SK-N-MC (cell line): ENCODE measurements around the gene CTCFL.

Source experiments
- DNase-seq: peaks from one replicate; pipeline ENCODE4 v3.0.0-alpha.2; 2011; ENCODE audit warnings: low read depth, low spot score
- H3K27ac ChIP-seq: fragments of 200-600 bp; sonication (generic); 2 replicates; pipeline ENCODE4 v1.5.1; 2016; ENCODE audit warnings: mixed run types
- H3K36me3 ChIP-seq: fragments of 200-600 bp; sonication (generic); 2 replicates; pipeline ENCODE4 v1.6.1; 2017; ENCODE audit warnings: antibody characterized with exemption, low read length, mixed read lengths; ENCODE audit not compliant: insufficient read depth
- H3K4me3 ChIP-seq: fragments of 200-600 bp; sonication (generic); 2 replicates; pipeline ENCODE4 v1.5.1; 2016
- H3K9ac ChIP-seq: fragments of 200-600 bp; sonication (generic); 2 replicates; pipeline ENCODE4 v1.8.0; 2017; ENCODE audit warnings: mixed run types, mixed read lengths; ENCODE audit not compliant: insufficient read length
- H3K9me3 ChIP-seq: fragments of 200-600 bp; sonication (generic); 2 replicates; pipeline ENCODE4 v1.6.1; 2017; ENCODE audit warnings: low read depth, mild to moderate bottlenecking, antibody characterized with exemption, low read length, moderate library complexity, mixed read lengths
- EZH2 ChIP-seq: fragments of 200-600 bp; sonication (generic); IDR thresholded peaks from one replicate; pipeline ENCODE4 v1.6.1; 2017; ENCODE audit warnings: antibody characterized with exemption
- FOXP2 ChIP-seq: optimal IDR thresholded peaks from 2 replicates; pipeline ENCODE3; 2011; ENCODE audit warnings: mild to moderate bottlenecking, moderate library complexity; ENCODE audit not compliant: insufficient read depth; ENCODE audit errors: extremely low read length, control extremely low read depth
- POLR2AphosphoS5 ChIP-seq: IDR thresholded peaks from 2 replicates; pipeline ENCODE4 v1.6.1; 2012; ENCODE audit warnings: mild to moderate bottlenecking, low read depth, low read length, borderline replicate concordance

CTCFL gene

DNA sequence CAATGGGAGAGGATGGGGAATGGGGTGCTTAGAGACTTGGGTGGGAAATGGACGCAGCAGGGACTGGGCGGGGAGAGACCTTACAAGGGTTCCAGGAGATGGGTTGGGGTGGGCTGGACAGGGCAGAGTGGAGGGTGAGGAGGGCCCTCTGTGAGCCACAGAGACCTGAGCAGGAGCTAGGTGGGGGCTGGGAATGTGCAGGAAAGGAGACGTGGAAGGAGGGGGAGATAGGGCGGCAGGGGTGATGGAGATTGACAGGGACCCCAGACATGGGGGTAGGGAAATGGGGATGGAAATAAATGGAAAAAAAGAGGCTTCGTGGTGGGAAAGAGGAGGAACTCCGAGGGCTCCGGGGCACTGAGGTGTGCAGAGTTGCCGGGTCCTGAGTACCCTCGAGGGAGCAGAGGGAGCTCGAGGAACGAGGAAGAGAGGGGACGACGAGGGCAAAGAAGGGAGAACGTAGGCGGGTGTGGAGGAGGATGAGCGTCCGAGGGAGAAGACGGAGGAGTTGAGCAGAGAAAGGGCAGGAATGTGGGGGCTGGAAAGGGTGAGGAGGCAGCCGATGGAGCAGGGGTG lies 2.0 kb upstream of the CTCFL start:
- H3K4me3 ChIP-seq, result no peak overlapping the region
- H3K27ac ChIP-seq, result 0 out of 2 replicates have a peak overlapping the region, but pooled peaks have one; percentile 13
- H3K36me3 ChIP-seq, result no peaks in the 10 kb centered on the region
- TF ChIP-seq EZH2 (no peak), FOXP2 (no peak), POLR2AphosphoS5 (no peak)
- no peak overlapping the region for H3K9ac ChIP-seq
- H3K9me3 ChIP-seq, result no peaks in the 10 kb centered on the region
- DNase-seq, result no peak

GRCh38 chr20:57526087-57526884 lies 1.3 kb upstream of the CTCFL start:
- Histone ChIP-seq H3K9me3 (no peaks in the 10 kb centered on the region), H3K36me3 (no peaks in the 10 kb centered on the region), H3K9ac (no peak overlapping the region), H3K4me3 (peak overlapping the region; percentile 14; the same call in 1 of the 2 replicates), H3K27ac (0 out of 2 replicates have a peak overlapping the region, but pooled peaks have one; percentile 39)
- TF ChIP-seq FOXP2 (no peak), EZH2 (no peak), POLR2AphosphoS5 (no peak)
- peak; percentile 42 for DNase-seq

- DNase-seq, result peak; percentile 39
- no peaks in the 10 kb centered on the region for H3K36me3 ChIP-seq
- no peaks in the 10 kb centered on the region for H3K9me3 ChIP-seq
- TF ChIP-seq EZH2 (no peak), FOXP2 (no peak)
- peak overlapping the region; percentile 21; the same call in 1 of the 2 replicates for H3K4me3 ChIP-seq
- peak overlapping the region; percentile 39; the same call in 1 of the 2 replicates for H3K27ac ChIP-seq
- H3K9ac ChIP-seq, result no peak overlapping the region
Measured at GRCh38 chr20:57525328-57526086, 567 bp upstream of the CTCFL start.

DNA sequence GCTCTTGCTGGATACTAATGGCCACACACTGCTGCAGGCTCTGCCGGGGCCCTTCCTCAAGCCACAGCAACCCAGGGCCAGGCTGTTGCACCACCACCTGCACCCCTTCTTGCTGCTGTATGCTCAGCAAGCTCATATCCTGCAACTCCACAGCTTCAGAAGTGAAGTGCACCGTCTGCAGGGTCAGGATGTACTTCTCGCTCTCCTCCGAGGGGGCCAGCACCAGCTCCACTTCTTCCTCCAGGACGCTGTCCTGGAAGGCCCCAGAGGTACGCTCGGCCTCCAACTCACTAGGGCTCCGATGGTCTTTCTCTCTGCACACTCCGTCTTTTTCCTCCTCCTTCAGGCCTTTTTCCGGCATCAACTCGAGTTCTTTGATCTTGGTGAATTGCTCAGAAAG lies 1.2 kb downstream of the CTCFL start:
- Histone ChIP-seq H3K9ac (peak overlapping the region; percentile 32), H3K36me3 (no peaks in the 10 kb centered on the region), H3K27ac (peak overlapping the region; percentile 88), H3K9me3 (no peaks in the 10 kb centered on the region), H3K4me3 (peak overlapping the region; percentile 19)
- TF ChIP-seq FOXP2 (no peak), EZH2 (no peak), POLR2AphosphoS5 (no peak)
- DNase-seq, result no peak

- H3K4me3 ChIP-seq, result no peak overlapping the region
- no peak overlapping the region for H3K9ac ChIP-seq
- DNase-seq, result no peak
- TF ChIP-seq FOXP2 (no peak), EZH2 (no peak), POLR2AphosphoS5 (no peak)
- peak overlapping the region; percentile 88 for H3K27ac ChIP-seq
- H3K9me3 ChIP-seq, result no peaks in the 10 kb centered on the region
- no peaks in the 10 kb centered on the region for H3K36me3 ChIP-seq
Measured at GRCh38 chr20:57522380-57523140, 2.4 kb downstream of the CTCFL start.

DNA sequence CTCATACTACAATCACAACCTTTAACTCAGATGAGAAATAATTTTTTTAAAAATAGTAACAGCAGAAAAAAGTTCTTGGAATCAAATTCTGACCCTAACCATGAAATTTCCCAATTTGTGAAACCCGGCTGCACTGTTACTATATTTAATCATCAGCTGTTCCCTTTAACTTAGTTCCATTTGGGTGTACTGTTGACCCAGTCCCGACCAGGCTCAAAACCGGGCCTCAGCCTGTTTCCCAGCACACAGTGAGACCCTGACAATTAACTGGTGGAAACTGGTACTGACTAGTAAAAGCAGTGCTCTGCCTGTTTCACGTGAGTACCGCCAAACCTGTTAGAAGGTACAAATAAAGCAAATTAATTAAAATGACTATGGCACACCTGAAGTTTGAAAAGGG lies 7.0 kb downstream of the CTCFL start:
- Histone ChIP-seq H3K36me3 (no peaks in the 10 kb centered on the region), H3K4me3 (no peak overlapping the region), H3K9ac (no peak overlapping the region), H3K9me3 (no peaks in the 10 kb centered on the region), H3K27ac (no peak overlapping the region)
- DNase-seq, result no peak
- TF ChIP-seq EZH2 (no peak), FOXP2 (no peak), POLR2AphosphoS5 (no peak)

- Histone ChIP-seq H3K9me3 (no peaks in the 10 kb centered on the region), H3K36me3 (no peaks in the 10 kb centered on the region), H3K4me3 (no peak overlapping the region), H3K27ac (no peak overlapping the region), H3K9ac (peak overlapping the region; percentile 40)
- TF ChIP-seq EZH2 (no peak), FOXP2 (no peak)
- DNase-seq, result peak; percentile 30
Measured at GRCh38 chr20:57514273-57514751, 10.6 kb downstream of the CTCFL start.

DNA sequence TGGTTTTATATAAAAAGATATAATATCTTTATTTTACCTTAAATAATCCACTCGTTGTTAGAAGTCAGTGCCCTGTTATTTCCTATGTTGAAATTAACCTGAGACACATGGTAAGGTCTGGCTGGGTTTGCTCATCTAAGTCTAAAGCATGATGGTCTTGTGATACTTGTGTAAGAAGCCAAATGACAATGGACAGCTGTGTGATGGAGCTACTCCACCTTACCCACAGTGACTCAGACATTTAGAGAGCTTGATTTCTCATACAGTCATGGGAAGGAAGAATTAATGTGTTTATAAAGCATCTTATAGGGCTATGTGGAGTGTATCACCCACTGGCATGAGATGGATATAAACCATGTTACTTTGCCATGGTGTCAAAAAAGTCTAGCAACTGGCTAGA lies 11.7 kb downstream of the CTCFL start:
- H3K9me3 ChIP-seq, result no peaks in the 10 kb centered on the region
- H3K36me3 ChIP-seq, result no peaks in the 10 kb centered on the region
- DNase-seq, result no peak
- TF ChIP-seq EZH2 (no peak), POLR2AphosphoS5 (no peak)
- no peak overlapping the region for H3K4me3 ChIP-seq
- H3K9ac ChIP-seq, result no peak overlapping the region
- no peak overlapping the region for H3K27ac ChIP-seq
